ENCODE measurements around the gene IL36RN.
"Not testable (repeated sequence)": the region's sequence is repeated elsewhere in the genome, so short reads cannot be mapped to it uniquely, and the experiment has no call there.

The IL36RN gene

GRCh38 chr2:113075600-113075999, 16.6 kb downstream of the IL36RN start:
- no peak for DNase-seq

GRCh38 chr2:113076954-113077669, 18.1 kb downstream of the IL36RN start:
- DNase-seq: no peak

- DNase-seq: no peak
Measured at GRCh38 chr2:113077921-113078320, 18.9 kb downstream of the IL36RN start.

- no peak for DNase-seq
Measured at GRCh38 chr2:113078350-113078839, 19.4 kb downstream of the IL36RN start.

- no peak for DNase-seq
Measured at GRCh38 chr2:113079131-113079530, 20.1 kb downstream of the IL36RN start.

- peak; percentile 52 for DNase-seq
Measured at GRCh38 chr2:113080134-113080533, 21.1 kb downstream of the IL36RN start.

- DNase-seq: no peak
Measured at GRCh38 chr2:113081488-113082210, 22.7 kb downstream of the IL36RN start.

- no peak for DNase-seq
Measured at GRCh38 chr2:113083296-113083695, 24.3 kb downstream of the IL36RN start.

- DNase-seq: no peak
Measured at GRCh38 chr2:113084249-113085000, 25.4 kb downstream of the IL36RN start.

- DNase-seq: no peak
Measured at GRCh38 chr2:113085542-113085941, 26.5 kb downstream of the IL36RN start.

- no peak for DNase-seq
Measured at GRCh38 chr2:113088213-113088992, 29.4 kb downstream of the IL36RN start.

- no peak for DNase-seq
Measured at GRCh38 chr2:113089916-113090315, 30.9 kb downstream of the IL36RN start.

- no peak for DNase-seq
Measured at GRCh38 chr2:113091231-113091896, 32.4 kb downstream of the IL36RN start.

- no peak for DNase-seq
Measured at GRCh38 chr2:113092864-113093612, 34.0 kb downstream of the IL36RN start.

GRCh38 chr2:113093613-113093977, 34.6 kb downstream of the IL36RN start:
- DNase-seq: no peak

GRCh38 chr2:113096306-113096705, 37.3 kb downstream of the IL36RN start:
- not testable (repeated sequence) for DNase-seq

GRCh38 chr2:113096842-113097618, 38.0 kb downstream of the IL36RN start:
- DNase-seq: not testable (repeated sequence)

GRCh38 chr2:113098041-113098440, 39.0 kb downstream of the IL36RN start:
- DNase-seq: no peak

- no peak for DNase-seq
Measured at GRCh38 chr2:113098532-113098931, 39.5 kb downstream of the IL36RN start.

- DNase-seq: no peak
Measured at GRCh38 chr2:113102133-113102532, 43.1 kb downstream of the IL36RN start.

- DNase-seq: no peak
Measured at GRCh38 chr2:113103277-113103676, 44.3 kb downstream of the IL36RN start.

All from activated T-cell treated with anti-CD3 and anti-CD28 coated beads, Interleukin-2, amount 50 U/mL, for 1 hour (primary cell).